Mammary epithelial cell (primary cell): ENCODE results near the gene VWA8.

Source experiments
- CTCF ChIP-seq, 2 donors: IDR thresholded peaks in 1 of 2; conservative IDR thresholded peaks in 1 of 2; 2 replicates each; pipeline ENCODE4 v1.5.1; 2011 to 2012; ENCODE audit warnings: inconsistent platforms in 2 of 2, low read length in 2 of 2, mild to moderate bottlenecking in 2 of 2, control low read depth in 1 of 2, low read depth in 1 of 2; ENCODE audit not compliant: insufficient read depth in 1 of 2; ENCODE audit errors: extremely low read depth in 1 of 2
- EZH2 ChIP-seq: IDR thresholded peaks from 2 replicates; pipeline ENCODE4 v1.6.1; 2012; ENCODE audit warnings: low read length, inconsistent platforms, borderline replicate concordance

- no peak for TF ChIP-seq CTCF (conservative IDR thresholded peaks at IDR 0.05 in 1 of 2, IDR thresholded peaks at IDR 0.05 in 1 of 2; ENCODE audit: extremely low read depth in 1 of 2, insufficient read depth in 1 of 2, low read depth in 1 of 2, low read length in 2 of 2)
- no peak for TF ChIP-seq EZH2
Observed at GRCh38 chr13:41859565-41859964, 101.3 kb downstream of the VWA8 start.
